ENCODE data around the gene HIRA.

Gene HIRA

GRCh38 chr22:19395276-19395675 lies 36.3 kb downstream of the HIRA start:
- H3K36me3 Mint-ChIP-seq: peaks cover 64% of the 10 kb centered on the region
- no peaks in the 10 kb centered on the region for H3K27me3 Mint-ChIP-seq
- no peak for ATAC-seq

GRCh38 chr22:19394274-19395050 lies 37.1 kb downstream of the HIRA start:
- no peaks in the 10 kb centered on the region for H3K9me3 Mint-ChIP-seq
- ATAC-seq: no peak
- no peak overlapping the region for H3K4me3 Mint-ChIP-seq
- no peaks in the 10 kb centered on the region for H3K27me3 Mint-ChIP-seq
- no peaks in the 10 kb centered on the region for H3K4me1 Mint-ChIP-seq
- peaks cover 59% of the 10 kb centered on the region for H3K36me3 Mint-ChIP-seq
- no peak overlapping the region for H3K27ac Mint-ChIP-seq

More at GRCh38 chr22:19395276-19395675, 36.3 kb downstream of the HIRA start:
- no peaks in the 10 kb centered on the region for H3K9me3 Mint-ChIP-seq
- no peaks in the 10 kb centered on the region for H3K4me1 Mint-ChIP-seq
- no peak overlapping the region for H3K4me3 Mint-ChIP-seq
- no peak overlapping the region for H3K27ac Mint-ChIP-seq

- Mint-ChIP-seq H3K4me1 (no peaks in the 10 kb centered on the region), H3K27me3 (no peaks in the 10 kb centered on the region), H3K9me3 (no peaks in the 10 kb centered on the region), H3K27ac (no peak overlapping the region), H3K4me3 (no peak overlapping the region), H3K36me3 (peaks cover 61% of the 10 kb centered on the region)
- ATAC-seq: no peak
Observed at GRCh38 chr22:19393704-19394103, 37.8 kb downstream of the HIRA start.

- Mint-ChIP-seq H3K27me3 (no peaks in the 10 kb centered on the region), H3K4me1 (no peaks in the 10 kb centered on the region), H3K4me3 (no peak overlapping the region), H3K9me3 (no peaks in the 10 kb centered on the region), H3K36me3 (peaks cover 51% of the 10 kb centered on the region), H3K27ac (no peak overlapping the region)
- ATAC-seq: no peak
Observed at GRCh38 chr22:19387575-19387974, 44.0 kb downstream of the HIRA start.

- Mint-ChIP-seq H3K4me1 (no peaks in the 10 kb centered on the region), H3K27me3 (no peaks in the 10 kb centered on the region), H3K9me3 (no peaks in the 10 kb centered on the region), H3K27ac (no peak overlapping the region), H3K4me3 (no peak overlapping the region), H3K36me3 (peaks cover 51% of the 10 kb centered on the region)
- ATAC-seq: no peak
Observed at GRCh38 chr22:19387038-19387437, 44.5 kb downstream of the HIRA start.

GRCh38 chr22:19386248-19386647 lies 45.3 kb downstream of the HIRA start:
- peaks cover 54% of the 10 kb centered on the region for H3K36me3 Mint-ChIP-seq
- H3K27ac Mint-ChIP-seq: no peak overlapping the region
- ATAC-seq: no peak
- no peak overlapping the region for H3K4me3 Mint-ChIP-seq
- H3K4me1 Mint-ChIP-seq: no peaks in the 10 kb centered on the region
- H3K27me3 Mint-ChIP-seq: no peaks in the 10 kb centered on the region
- H3K9me3 Mint-ChIP-seq: no peaks in the 10 kb centered on the region

GRCh38 chr22:19385221-19385906 lies 46.2 kb downstream of the HIRA start:
- Mint-ChIP-seq H3K36me3 (peaks cover 53% of the 10 kb centered on the region), H3K27me3 (no peaks in the 10 kb centered on the region), H3K9me3 (no peaks in the 10 kb centered on the region), H3K4me3 (no peak overlapping the region), H3K27ac (no peak overlapping the region), H3K4me1 (no peaks in the 10 kb centered on the region)
- no peak for ATAC-seq

GRCh38 chr22:19383292-19383691 lies 48.2 kb downstream of the HIRA start:
- no peak for ATAC-seq
- no peaks in the 10 kb centered on the region for H3K27me3 Mint-ChIP-seq
- no peaks in the 10 kb centered on the region for H3K9me3 Mint-ChIP-seq
- no peak overlapping the region for H3K27ac Mint-ChIP-seq
- H3K4me3 Mint-ChIP-seq: no peak overlapping the region
- H3K36me3 Mint-ChIP-seq: peaks cover 41% of the 10 kb centered on the region
- H3K4me1 Mint-ChIP-seq: no peaks in the 10 kb centered on the region

GRCh38 chr22:19382240-19382639 lies 49.3 kb downstream of the HIRA start:
- H3K4me1 Mint-ChIP-seq: no peaks in the 10 kb centered on the region
- no peak overlapping the region for H3K4me3 Mint-ChIP-seq
- H3K36me3 Mint-ChIP-seq: peaks cover 44% of the 10 kb centered on the region
- H3K9me3 Mint-ChIP-seq: no peaks in the 10 kb centered on the region
- no peaks in the 10 kb centered on the region for H3K27me3 Mint-ChIP-seq
- H3K27ac Mint-ChIP-seq: no peak overlapping the region
- ATAC-seq: no peak

GRCh38 chr22:19378344-19378674 lies 53.2 kb downstream of the HIRA start:
- Mint-ChIP-seq H3K4me1 (no peaks in the 10 kb centered on the region), H3K27ac (no peak overlapping the region), H3K4me3 (no peak overlapping the region), H3K9me3 (no peaks in the 10 kb centered on the region), H3K36me3 (peaks cover 62% of the 10 kb centered on the region), H3K27me3 (no peaks in the 10 kb centered on the region)
- ATAC-seq: no peak

- Mint-ChIP-seq H3K9me3 (no peaks in the 10 kb centered on the region), H3K27me3 (no peaks in the 10 kb centered on the region), H3K27ac (no peak overlapping the region), H3K4me3 (no peak overlapping the region), H3K4me1 (no peaks in the 10 kb centered on the region), H3K36me3 (peaks cover 64% of the 10 kb centered on the region)
- no peak for ATAC-seq
Observed at GRCh38 chr22:19377565-19378343, 53.8 kb downstream of the HIRA start.

- H3K4me3 Mint-ChIP-seq: no peak overlapping the region
- H3K36me3 Mint-ChIP-seq: peaks cover 61% of the 10 kb centered on the region
- no peak for ATAC-seq
- no peaks in the 10 kb centered on the region for H3K27me3 Mint-ChIP-seq
- H3K27ac Mint-ChIP-seq: no peak overlapping the region
- H3K9me3 Mint-ChIP-seq: no peaks in the 10 kb centered on the region
- no peaks in the 10 kb centered on the region for H3K4me1 Mint-ChIP-seq
Observed at GRCh38 chr22:19376971-19377370, 54.6 kb downstream of the HIRA start.

- Mint-ChIP-seq H3K4me1 (no peaks in the 10 kb centered on the region), H3K27me3 (no peaks in the 10 kb centered on the region), H3K27ac (no peak overlapping the region), H3K9me3 (no peaks in the 10 kb centered on the region), H3K36me3 (peaks cover 61% of the 10 kb centered on the region), H3K4me3 (no peak overlapping the region)
- ATAC-seq: no peak
Observed at GRCh38 chr22:19376247-19376646, 55.3 kb downstream of the HIRA start.

- no peak for ATAC-seq
- Mint-ChIP-seq H3K36me3 (peaks cover 65% of the 10 kb centered on the region), H3K27ac (no peak overlapping the region), H3K27me3 (no peaks in the 10 kb centered on the region), H3K4me1 (no peaks in the 10 kb centered on the region), H3K9me3 (no peaks in the 10 kb centered on the region), H3K4me3 (no peak overlapping the region)
Observed at GRCh38 chr22:19375435-19375834, 56.1 kb downstream of the HIRA start.

GRCh38 chr22:19374410-19374809 lies 57.1 kb downstream of the HIRA start:
- H3K27me3 Mint-ChIP-seq: no peaks in the 10 kb centered on the region
- peaks cover 71% of the 10 kb centered on the region for H3K36me3 Mint-ChIP-seq
- ATAC-seq: no peak
- no peaks in the 10 kb centered on the region for H3K4me1 Mint-ChIP-seq
- H3K4me3 Mint-ChIP-seq: no peak overlapping the region
- H3K27ac Mint-ChIP-seq: no peak overlapping the region
- no peaks in the 10 kb centered on the region for H3K9me3 Mint-ChIP-seq

Data from stimulated activated memory B cell treated with anti-CD40 and anti-IgM and Interleukin-4, amounts not matched to agents 10 μg/mL and 1 μg/mL and 100 μg/mL, for 72 hours (primary cell).